ENCODE measurements around the gene AMN1.
"Not testable (repeated sequence)": the region's sequence is repeated elsewhere in the genome, so short reads cannot be mapped to it uniquely, and the experiment has no call there.

AMN1 gene

GRCh38 chr12:31728917-31729640 lies at the start of gene AMN1:
Gene AMN1 (minus strand): TSS chr12:31729021. CDS start chr12:31729008, 13 bp downstream.
- peak; percentile 99 for DNase-seq

GRCh38 chr12:31773867-31774266 lies 45.0 kb upstream of the AMN1 start:
- DNase-seq: peak; percentile 15

GRCh38 chr12:31773223-31773750 lies 44.5 kb upstream of the AMN1 start:
- no peak for DNase-seq

- DNase-seq: no peak
Observed at GRCh38 chr12:31772685-31773222, 43.9 kb upstream of the AMN1 start.

GRCh38 chr12:31772186-31772585 lies 43.4 kb upstream of the AMN1 start:
- DNase-seq: no peak

GRCh38 chr12:31768046-31768445 lies 39.2 kb upstream of the AMN1 start:
- no peak for DNase-seq

- no peak for DNase-seq
Observed at GRCh38 chr12:31765931-31766330, 37.1 kb upstream of the AMN1 start.

GRCh38 chr12:31759632-31760459 lies 31.0 kb upstream of the AMN1 start:
- DNase-seq: no peak

- not testable (repeated sequence) for DNase-seq
Observed at GRCh38 chr12:31758297-31758696, 29.5 kb upstream of the AMN1 start.

GRCh38 chr12:31756977-31757420 lies 28.2 kb upstream of the AMN1 start:
- DNase-seq: peak; percentile 50

- no peak for DNase-seq
Observed at GRCh38 chr12:31752450-31752849, 23.6 kb upstream of the AMN1 start.

- DNase-seq: no peak
Observed at GRCh38 chr12:31751085-31751484, 22.3 kb upstream of the AMN1 start.

GRCh38 chr12:31750747-31751039 lies 21.9 kb upstream of the AMN1 start:
- DNase-seq: no peak

- DNase-seq: peak; percentile 87
Observed at GRCh38 chr12:31749024-31749704, 20.3 kb upstream of the AMN1 start.

- DNase-seq: no peak
Observed at GRCh38 chr12:31745242-31745641, 16.4 kb upstream of the AMN1 start.

- DNase-seq: not testable (repeated sequence)
Observed at GRCh38 chr12:31744363-31744762, 15.5 kb upstream of the AMN1 start.

- DNase-seq: no peak
Observed at GRCh38 chr12:31742891-31743290, 14.1 kb upstream of the AMN1 start.

GRCh38 chr12:31740628-31741027 lies 11.8 kb upstream of the AMN1 start:
- no peak for DNase-seq

- DNase-seq: no peak
Observed at GRCh38 chr12:31737763-31738162, 8.9 kb upstream of the AMN1 start.

- no peak for DNase-seq
Observed at GRCh38 chr12:31737345-31737744, 8.5 kb upstream of the AMN1 start.

GRCh38 chr12:31736472-31736871 lies 7.7 kb upstream of the AMN1 start:
- peak; percentile 60 for DNase-seq

- DNase-seq: not testable (repeated sequence)
Observed at GRCh38 chr12:31733549-31734432, 5.0 kb upstream of the AMN1 start.

All from hematopoietic multipotent progenitor cell treated with erythropoietin and hydrocortisone succinate and interleukin-3 and kit ligand, for 4 days (in vitro differentiated cells).